ENCODE results near the gene THAP4. TPM values are rescaled to one million over a fixed set of nuclear protein-coding genes. Genes with fewer than 3 reads are reported as not detected.

Gene THAP4
- polyA plus RNA-seq, 1 of the 3 experiments (the other 2 are of a cell fraction) = 64.7 TPM

- H3K36me3 ChIP-seq (replicated peaks in 1 of 2; ENCODE audit: control insufficient read depth in 1 of 2, insufficient read depth in 2 of 2, low read length in 1 of 2) = peaks cover 18 to 35% of the 10 kb centered on the region in 2 experiments
- H3K9me2 ChIP-seq = no peaks in the 10 kb centered on the region
- 92% methylated on average over 1 of the region's 1 CpG for WGBS (ENCODE audit: low lambda C conversion rate)
- TF ChIP-seq SMC3 (IDR thresholded peaks at IDR 0.05; ENCODE audit: low read depth, low read length) = peak; percentile 51; the same call in 1 of the 2 replicates
- TF ChIP-seq USF1 (IDR thresholded peaks at IDR 0.05; ENCODE audit: borderline replicate concordance, low read depth) = no peak
- TF ChIP-seq IRF3 (IDR thresholded peaks at IDR 0.05; ENCODE audit: low read depth, low read length) = no peak
- TF ChIP-seq RAD21 (IDR thresholded peaks at IDR 0.05; ENCODE audit: low read length) = peak; percentile 69
- peak; percentile 48 for DNase-seq
- H3K79me2 ChIP-seq (ENCODE audit: insufficient read depth) = no peaks in the 10 kb centered on the region; the same call in none of the 2 replicates
- no peak overlapping the region for H2AFZ ChIP-seq (ENCODE audit: low read depth)
- no peaks in the 10 kb centered on the region for H3F3A ChIP-seq (replicated peaks; ENCODE audit: insufficient read depth)
- no peaks in the 10 kb centered on the region for H3K4me1 ChIP-seq (ENCODE audit: control insufficient read depth in 1 of 2, insufficient read depth in 2 of 2, low read depth in 1 of 2, low read length in 1 of 2)
- H3K27ac ChIP-seq (ENCODE audit: low read depth in 2 of 2, low read length in 1 of 2) = no peak overlapping the region
- H4K20me1 ChIP-seq (ENCODE audit: insufficient read depth) = no peaks in the 10 kb centered on the region
- H3K9me3 ChIP-seq = no peaks in the 10 kb centered on the region
- H3K4me3 ChIP-seq (ENCODE audit: low read depth in 2 of 2, low read length in 1 of 2) = no peak overlapping the region; a peak in 1 of 4 replicates
- H3K4me2 ChIP-seq = no peak overlapping the region
- ChIA-PET POLR2A (no interaction called here), CTCF (interaction anchor here (0.6 to 2.8 kb wide), 15 partner anchors 10 to 271 kb away, joined by 3 to 10 read pairs (median 4); no protein-coding TSS in a partner anchor)
- H3K9ac ChIP-seq = no peak overlapping the region
- H3K27me3 ChIP-seq (ENCODE audit: insufficient read depth) = no peaks in the 10 kb centered on the region
These were observed 38.5 kb downstream of the THAP4 start for GRCh38 chr2:241598487-241598886.

GRCh38 chr2:241598061-241598460, 38.9 kb downstream of the THAP4 start:
- H3F3A ChIP-seq (replicated peaks; ENCODE audit: insufficient read depth) = no peaks in the 10 kb centered on the region
- H4K20me1 ChIP-seq (ENCODE audit: insufficient read depth) = no peaks in the 10 kb centered on the region
- H3K9me3 ChIP-seq = no peaks in the 10 kb centered on the region
- H3K9ac ChIP-seq = no peak overlapping the region
- no peaks in the 10 kb centered on the region; the same call in none of the 2 replicates for H3K79me2 ChIP-seq (ENCODE audit: insufficient read depth)
- H3K4me2 ChIP-seq = no peak overlapping the region
- DNase-seq = no peak
- H2AFZ ChIP-seq (ENCODE audit: low read depth) = no peak overlapping the region
- peaks cover 18 to 34% of the 10 kb centered on the region in 2 experiments for H3K36me3 ChIP-seq (replicated peaks in 1 of 2; ENCODE audit: control insufficient read depth in 1 of 2, insufficient read depth in 2 of 2, low read length in 1 of 2)
- no peaks in the 10 kb centered on the region for H3K4me1 ChIP-seq (ENCODE audit: control insufficient read depth in 1 of 2, insufficient read depth in 2 of 2, low read depth in 1 of 2, low read length in 1 of 2)
- H3K27ac ChIP-seq (ENCODE audit: low read depth in 2 of 2, low read length in 1 of 2) = no peak overlapping the region
- 97% methylated on average over 5 of the region's 5 CpGs for WGBS (ENCODE audit: low lambda C conversion rate)
- CTCF ChIA-PET = interaction anchor here (0.8 to 2.8 kb wide), 10 partner anchors 11 to 65 kb away, joined by 3 to 10 read pairs (median 4); no protein-coding TSS in a partner anchor
- H3K27me3 ChIP-seq (ENCODE audit: insufficient read depth) = no peaks in the 10 kb centered on the region
- POLR2A ChIA-PET = no interaction called here
- no peaks in the 10 kb centered on the region for H3K9me2 ChIP-seq
- H3K4me3 ChIP-seq (ENCODE audit: low read depth in 2 of 2, low read length in 1 of 2) = no peak overlapping the region
- no peak for TF ChIP-seq SMC3 (IDR thresholded peaks at IDR 0.05; ENCODE audit: low read depth, low read length)
- TF ChIP-seq TEAD4 (IDR thresholded peaks at IDR 0.05; ENCODE audit: borderline replicate concordance, insufficient read depth) = no peak
- TF ChIP-seq CTCF (IDR thresholded peaks at IDR 0.05) = no peak
- no peak for TF ChIP-seq CHD2 (IDR thresholded peaks at IDR 0.05; ENCODE audit: low read length, partially characterized antibody)
- no peak for TF ChIP-seq RXRA (IDR thresholded peaks at IDR 0.05; ENCODE audit: borderline replicate concordance, low read depth)
- TF ChIP-seq NRF1 (IDR thresholded peaks at IDR 0.05; ENCODE audit: low read depth, low read length) = no peak
- TF ChIP-seq EZH2phosphoT487 (IDR thresholded peaks at IDR 0.05; ENCODE audit: borderline replicate concordance, low read depth) = no peak
- TF ChIP-seq ZBTB33 (IDR thresholded peaks at IDR 0.05; ENCODE audit: borderline replicate concordance, low read depth) = no peak
- no peak for TF ChIP-seq NFIC (IDR thresholded peaks at IDR 0.05; ENCODE audit: borderline replicate concordance)
- TF ChIP-seq TAF1 (IDR thresholded peaks at IDR 0.05; ENCODE audit: borderline replicate concordance, low read depth, low read length) = no peak
- no peak for TF ChIP-seq ELF1 (IDR thresholded peaks at IDR 0.05)
- no peak for TF ChIP-seq FOSL2 (IDR thresholded peaks at IDR 0.05; ENCODE audit: borderline replicate concordance, low read depth)
- no peak for TF ChIP-seq USF2 (IDR thresholded peaks at IDR 0.05; ENCODE audit: borderline replicate concordance, low read depth, low read length)
